ENCODE measurements around the gene ACAA2. TPM values are rescaled to one million over a fixed set of nuclear protein-coding genes. Genes with fewer than 3 reads are reported as not detected.

The ACAA2 gene
- total RNA-seq, 1 experiment from 2014 or later, result 18.2 TPM

DNA sequence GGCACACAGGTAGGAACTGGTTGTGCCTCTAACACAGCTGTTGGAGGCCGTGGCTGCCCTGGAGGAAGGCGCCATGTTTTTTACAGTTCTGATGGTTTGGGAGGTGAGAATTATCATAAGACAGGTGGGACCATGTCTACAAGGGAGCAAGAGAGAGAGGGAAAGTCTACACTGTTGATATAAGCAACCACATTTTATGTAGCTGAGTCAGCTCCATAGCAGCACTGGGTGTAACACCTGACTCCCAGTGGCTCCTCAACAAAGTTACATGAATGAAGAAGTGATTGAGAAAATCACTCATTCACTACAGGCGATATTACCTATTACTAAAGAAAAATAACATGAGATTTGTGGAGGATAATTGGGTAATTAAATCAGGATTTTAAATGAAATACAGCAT lies 41.3 kb upstream of the ACAA2 start:
- H3K4me1 ChIP-seq (ENCODE audit: control insufficient read depth in 1 of 2, insufficient read depth in 2 of 2, low read length in 2 of 2), result peaks cover 20 to 51% of the 10 kb centered on the region in 2 experiments
- no peak overlapping the region for H3K4me3 ChIP-seq (replicated peaks in 1 of 2; ENCODE audit: low read depth in 1 of 2, low read length in 2 of 2)
- ChIA-PET RAD21 (ENCODE audit: low non-redundant PET in 1 of 2, low total read pairs in 2 of 2, uncharacterized antibody in 2 of 2, unreplicated experiment in 2 of 2) (no interaction called here), CTCF (no interaction called here), POLR2A (no interaction called here)
- intact Hi-C loops (cut with micrococcal nuclease), result loop anchor here (10.0 kb wide), 1 partner anchor 200 kb away; no protein-coding TSS in a partner anchor
- ATAC-seq (no peak), DNase-seq (ENCODE audit: low read depth, low spot score) (no peak)
- no peaks in the 10 kb centered on the region for H3K79me2 ChIP-seq (ENCODE audit: insufficient read depth, low read length)
- H3K4me2 ChIP-seq (ENCODE audit: low read length), result peak overlapping the region; percentile 23; the same call in 1 of the 2 replicates
- no peaks in the 10 kb centered on the region for H3K36me3 ChIP-seq (ENCODE audit: control insufficient read depth in 1 of 2, insufficient read depth in 2 of 2, low read length in 2 of 2)
- no peak overlapping the region for H2AFZ ChIP-seq (ENCODE audit: low read depth, low read length, poor library complexity, severe bottlenecking)
- no peaks in the 10 kb centered on the region for H4K20me1 ChIP-seq (ENCODE audit: insufficient read depth)
- no peak overlapping the region for H3K9ac ChIP-seq (ENCODE audit: low read length)
- H3K27me3 ChIP-seq (ENCODE audit: insufficient read depth, low read length), result no peaks in the 10 kb centered on the region
- no peak overlapping the region for H3K27ac ChIP-seq (ENCODE audit: low read depth, low read length)
- H3K9me2 ChIP-seq (ENCODE audit: insufficient read depth), result no peaks in the 10 kb centered on the region
- TF ChIP-seq SP1 (IDR thresholded peaks at IDR 0.05; ENCODE audit: low read depth), result no peak
- TF ChIP-seq SIN3A (IDR thresholded peaks at IDR 0.05; ENCODE audit: low read depth), result no peak
- no peak for TF ChIP-seq ZFX (IDR thresholded peaks at IDR 0.05)
- TF ChIP-seq EZH2phosphoT487 (IDR thresholded peaks at IDR 0.05; ENCODE audit: borderline replicate concordance), result no peak
- no peak for TF ChIP-seq JUND (IDR thresholded peaks at IDR 0.05)
- TF ChIP-seq, protein P1, sequence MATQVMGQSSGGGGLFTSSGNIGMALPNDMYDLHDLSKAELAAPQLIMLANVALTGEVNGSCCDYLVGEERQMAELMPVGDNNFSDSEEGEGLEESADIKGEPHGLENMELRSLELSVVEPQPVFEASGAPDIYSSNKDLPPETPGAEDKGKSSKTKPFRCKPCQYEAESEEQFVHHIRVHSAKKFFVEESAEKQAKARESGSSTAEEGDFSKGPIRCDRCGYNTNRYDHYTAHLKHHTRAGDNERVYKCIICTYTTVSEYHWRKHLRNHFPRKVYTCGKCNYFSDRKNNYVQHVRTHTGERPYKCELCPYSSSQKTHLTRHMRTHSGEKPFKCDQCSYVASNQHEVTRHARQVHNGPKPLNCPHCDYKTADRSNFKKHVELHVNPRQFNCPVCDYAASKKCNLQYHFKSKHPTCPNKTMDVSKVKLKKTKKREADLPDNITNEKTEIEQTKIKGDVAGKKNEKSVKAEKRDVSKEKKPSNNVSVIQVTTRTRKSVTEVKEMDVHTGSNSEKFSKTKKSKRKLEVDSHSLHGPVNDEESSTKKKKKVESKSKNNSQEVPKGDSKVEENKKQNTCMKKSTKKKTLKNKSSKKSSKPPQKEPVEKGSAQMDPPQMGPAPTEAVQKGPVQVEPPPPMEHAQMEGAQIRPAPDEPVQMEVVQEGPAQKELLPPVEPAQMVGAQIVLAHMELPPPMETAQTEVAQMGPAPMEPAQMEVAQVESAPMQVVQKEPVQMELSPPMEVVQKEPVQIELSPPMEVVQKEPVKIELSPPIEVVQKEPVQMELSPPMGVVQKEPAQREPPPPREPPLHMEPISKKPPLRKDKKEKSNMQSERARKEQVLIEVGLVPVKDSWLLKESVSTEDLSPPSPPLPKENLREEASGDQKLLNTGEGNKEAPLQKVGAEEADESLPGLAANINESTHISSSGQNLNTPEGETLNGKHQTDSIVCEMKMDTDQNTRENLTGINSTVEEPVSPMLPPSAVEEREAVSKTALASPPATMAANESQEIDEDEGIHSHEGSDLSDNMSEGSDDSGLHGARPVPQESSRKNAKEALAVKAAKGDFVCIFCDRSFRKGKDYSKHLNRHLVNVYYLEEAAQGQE (IDR thresholded peaks at IDR 0.05; ENCODE audit: low read depth), result no peak
- TF ChIP-seq, protein P2, sequence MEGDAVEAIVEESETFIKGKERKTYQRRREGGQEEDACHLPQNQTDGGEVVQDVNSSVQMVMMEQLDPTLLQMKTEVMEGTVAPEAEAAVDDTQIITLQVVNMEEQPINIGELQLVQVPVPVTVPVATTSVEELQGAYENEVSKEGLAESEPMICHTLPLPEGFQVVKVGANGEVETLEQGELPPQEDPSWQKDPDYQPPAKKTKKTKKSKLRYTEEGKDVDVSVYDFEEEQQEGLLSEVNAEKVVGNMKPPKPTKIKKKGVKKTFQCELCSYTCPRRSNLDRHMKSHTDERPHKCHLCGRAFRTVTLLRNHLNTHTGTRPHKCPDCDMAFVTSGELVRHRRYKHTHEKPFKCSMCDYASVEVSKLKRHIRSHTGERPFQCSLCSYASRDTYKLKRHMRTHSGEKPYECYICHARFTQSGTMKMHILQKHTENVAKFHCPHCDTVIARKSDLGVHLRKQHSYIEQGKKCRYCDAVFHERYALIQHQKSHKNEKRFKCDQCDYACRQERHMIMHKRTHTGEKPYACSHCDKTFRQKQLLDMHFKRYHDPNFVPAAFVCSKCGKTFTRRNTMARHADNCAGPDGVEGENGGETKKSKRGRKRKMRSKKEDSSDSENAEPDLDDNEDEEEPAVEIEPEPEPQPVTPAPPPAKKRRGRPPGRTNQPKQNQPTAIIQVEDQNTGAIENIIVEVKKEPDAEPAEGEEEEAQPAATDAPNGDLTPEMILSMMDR (IDR thresholded peaks at IDR 0.05 in 2 of 3, conservative IDR thresholded peaks at IDR 0.05 in 1 of 3; ENCODE audit: borderline replicate concordance in 1 of 3, insufficient read depth in 1 of 3, low read depth in 2 of 3, low read length in 2 of 3), result no peak
- no peak for TF ChIP-seq SRF (IDR thresholded peaks at IDR 0.05; ENCODE audit: low read depth)
- TF ChIP-seq EGR1 (IDR thresholded peaks at IDR 0.05; ENCODE audit: low read depth), result no peak
- TF ChIP-seq YY1 (IDR thresholded peaks at IDR 0.05; ENCODE audit: extremely low read depth, insufficient replicate concordance, low read depth, low read length), result no peak
- no peak for TF ChIP-seq CBX3 (IDR thresholded peaks at IDR 0.05; ENCODE audit: low read depth)
- TF ChIP-seq EZH2 (IDR thresholded peaks at IDR 0.05), result no peak
- TF ChIP-seq, protein P3, sequence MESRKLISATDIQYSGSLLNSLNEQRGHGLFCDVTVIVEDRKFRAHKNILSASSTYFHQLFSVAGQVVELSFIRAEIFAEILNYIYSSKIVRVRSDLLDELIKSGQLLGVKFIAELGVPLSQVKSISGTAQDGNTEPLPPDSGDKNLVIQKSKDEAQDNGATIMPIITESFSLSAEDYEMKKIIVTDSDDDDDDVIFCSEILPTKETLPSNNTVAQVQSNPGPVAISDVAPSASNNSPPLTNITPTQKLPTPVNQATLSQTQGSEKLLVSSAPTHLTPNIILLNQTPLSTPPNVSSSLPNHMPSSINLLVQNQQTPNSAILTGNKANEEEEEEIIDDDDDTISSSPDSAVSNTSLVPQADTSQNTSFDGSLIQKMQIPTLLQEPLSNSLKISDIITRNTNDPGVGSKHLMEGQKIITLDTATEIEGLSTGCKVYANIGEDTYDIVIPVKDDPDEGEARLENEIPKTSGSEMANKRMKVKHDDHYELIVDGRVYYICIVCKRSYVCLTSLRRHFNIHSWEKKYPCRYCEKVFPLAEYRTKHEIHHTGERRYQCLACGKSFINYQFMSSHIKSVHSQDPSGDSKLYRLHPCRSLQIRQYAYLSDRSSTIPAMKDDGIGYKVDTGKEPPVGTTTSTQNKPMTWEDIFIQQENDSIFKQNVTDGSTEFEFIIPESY (IDR thresholded peaks at IDR 0.05; ENCODE audit: extremely low read depth, insufficient replicate concordance, low read length), result no peak
- TF ChIP-seq POLR2A (IDR thresholded peaks at IDR 0.05; ENCODE audit: borderline replicate concordance, extremely low read depth, insufficient read depth, insufficient read length), result no peak
- TF ChIP-seq TCF7L2 (IDR thresholded peaks at IDR 0.05; ENCODE audit: borderline replicate concordance, extremely low read depth, insufficient read depth, insufficient read length), result no peak
- TF ChIP-seq, protein P4, sequence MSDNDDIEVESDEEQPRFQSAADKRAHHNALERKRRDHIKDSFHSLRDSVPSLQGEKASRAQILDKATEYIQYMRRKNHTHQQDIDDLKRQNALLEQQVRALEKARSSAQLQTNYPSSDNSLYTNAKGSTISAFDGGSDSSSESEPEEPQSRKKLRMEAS (IDR thresholded peaks at IDR 0.05), result no peak
- no peak for TF ChIP-seq POLR2AphosphoS5 (IDR thresholded peaks at IDR 0.05; ENCODE audit: low read depth, low read length)
- no TSS peak for BruUV-seq (replicated peaks)
- H3K9me3 ChIP-seq (ENCODE audit: control insufficient read depth in 1 of 2, insufficient read depth in 1 of 2, low read depth in 1 of 2, low read length in 2 of 2), result no peaks in the 10 kb centered on the region
